Skin epidermis (tissue), 12 donors: ENCODE measurements around the gene FAM13A.

Experiments
- H3K27ac ChIP-seq, 21 experiments: fragments of 200-600 bp; sonication (generic) in 11 of 21; one replicate each; pipeline ENCODE4 v1.5.0; 2020; ENCODE audit warnings: mild to moderate bottlenecking in 3 of 21, inconsistent platforms in 2 of 21, moderate library complexity in 2 of 21
- H3K4me3 ChIP-seq, 7 experiments: fragments of 200-600 bp; sonication (generic) in 2 of 7; one replicate each; pipeline ENCODE4 v1.5.0; 2020; ENCODE audit warnings: inconsistent platforms in 2 of 7, mild to moderate bottlenecking in 2 of 7, moderate library complexity in 1 of 7

FAM13A gene

DNA sequence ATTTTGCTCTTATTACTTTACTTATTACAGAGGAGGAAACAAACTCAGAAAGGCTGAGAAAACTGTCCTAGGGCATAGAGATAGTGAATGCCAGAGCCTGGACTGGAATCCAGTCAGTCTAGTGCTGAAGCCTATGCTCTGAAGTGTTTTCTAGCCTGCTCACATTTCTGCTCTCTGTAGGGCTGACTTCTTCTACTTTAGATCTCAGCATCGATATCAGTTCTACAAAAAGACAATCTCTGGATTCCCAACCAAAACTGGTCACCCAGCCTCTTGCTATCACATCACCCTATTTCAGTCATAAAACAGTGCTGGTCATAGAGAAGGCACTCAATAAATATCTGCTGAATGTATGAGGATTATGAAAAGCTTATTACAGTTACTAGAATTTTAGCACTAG lies 87.2 kb downstream of the FAM13A start:
- H3K27ac ChIP-seq = no peak overlapping the region
- H3K4me3 ChIP-seq = no peak overlapping the region

DNA sequence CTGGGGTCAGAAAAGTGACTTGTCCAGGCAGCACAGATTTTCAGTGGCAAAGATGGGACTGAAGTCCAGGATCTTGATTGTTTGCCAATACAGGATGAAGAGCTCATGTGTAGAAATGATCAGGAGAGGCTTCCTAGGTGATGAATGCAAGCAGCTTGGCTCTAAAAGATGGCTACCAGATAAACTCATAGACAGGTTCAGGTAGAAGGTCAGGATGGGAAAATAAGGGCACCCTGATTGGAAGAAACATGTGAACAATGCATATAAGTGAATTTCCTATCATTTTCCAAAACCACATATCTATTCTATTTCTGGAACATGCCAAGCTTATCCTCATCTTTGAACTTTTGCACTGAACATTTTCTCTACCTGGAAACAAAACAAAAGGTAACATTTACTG lies 87.7 kb downstream of the FAM13A start:
- H3K27ac ChIP-seq = no peak overlapping the region
- no peak overlapping the region for H3K4me3 ChIP-seq

DNA sequence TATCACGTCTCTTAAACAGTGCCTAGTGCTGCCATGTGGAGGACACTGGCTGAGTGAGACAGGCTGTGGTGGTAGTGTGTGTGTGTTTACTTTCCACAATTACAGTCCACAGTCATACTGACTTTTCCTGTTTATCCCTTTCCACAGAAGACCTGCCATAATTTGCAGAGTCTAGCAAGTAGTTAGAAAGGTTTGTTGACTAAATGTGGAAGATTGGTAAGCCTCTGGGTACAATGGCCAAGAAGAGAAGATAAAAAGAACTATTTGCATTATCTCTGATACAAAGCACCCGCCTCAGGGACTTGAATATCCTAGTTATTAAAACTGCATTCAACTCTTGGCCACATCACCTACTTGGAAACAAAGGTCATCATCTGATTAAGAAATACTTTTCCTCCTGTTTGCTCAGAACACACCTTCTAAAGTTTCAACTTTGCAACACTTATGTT lies 89.1 kb downstream of the FAM13A start:
- Histone ChIP-seq H3K4me3 (no peak overlapping the region), H3K27ac (peak overlapping the region in 1 of 21 experiments; percentile 17)

DNA sequence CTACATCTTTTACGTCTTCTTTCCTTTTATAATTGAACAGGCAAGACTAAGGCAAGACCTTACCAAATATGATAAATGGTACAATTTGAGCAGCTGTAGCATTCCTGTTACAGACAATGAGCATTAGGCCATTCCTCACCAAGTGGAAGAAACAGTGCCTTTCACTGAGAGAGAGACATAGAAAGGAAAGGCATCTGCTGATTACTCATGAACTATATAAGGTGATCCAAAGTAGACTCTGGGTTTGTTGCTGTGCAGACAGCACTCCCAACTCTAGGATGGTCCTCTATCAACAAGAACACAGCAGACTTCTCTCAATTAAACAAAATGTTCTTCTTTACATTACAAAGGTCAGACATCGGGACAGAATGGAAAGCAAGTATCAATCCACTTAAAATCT lies 91.9 kb downstream of the FAM13A start:
- Histone ChIP-seq H3K4me3 (no peak overlapping the region), H3K27ac (no peak overlapping the region)

DNA sequence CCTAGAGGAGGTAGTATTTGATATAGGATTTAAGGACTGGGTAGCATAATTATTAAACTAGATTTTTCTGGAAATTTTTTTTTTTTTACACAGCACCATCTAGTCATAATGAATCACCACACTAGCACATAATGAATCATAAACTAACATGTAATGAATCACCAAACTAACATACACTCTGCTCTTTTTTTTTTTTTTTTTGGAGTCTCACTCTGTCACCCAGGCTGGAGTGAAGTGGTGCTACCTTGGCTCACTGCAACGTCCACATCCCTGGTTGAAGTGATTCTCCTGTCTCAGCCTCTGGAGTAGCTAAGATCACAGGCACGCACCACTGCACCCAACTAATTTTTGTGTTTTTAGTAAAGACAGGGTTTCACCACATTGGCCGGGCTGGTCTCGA lies 92.5 kb downstream of the FAM13A start:
- peak overlapping the region in 6 of 21 experiments; percentile 4 to 57 (median 42) for H3K27ac ChIP-seq
- no peak overlapping the region for H3K4me3 ChIP-seq

DNA sequence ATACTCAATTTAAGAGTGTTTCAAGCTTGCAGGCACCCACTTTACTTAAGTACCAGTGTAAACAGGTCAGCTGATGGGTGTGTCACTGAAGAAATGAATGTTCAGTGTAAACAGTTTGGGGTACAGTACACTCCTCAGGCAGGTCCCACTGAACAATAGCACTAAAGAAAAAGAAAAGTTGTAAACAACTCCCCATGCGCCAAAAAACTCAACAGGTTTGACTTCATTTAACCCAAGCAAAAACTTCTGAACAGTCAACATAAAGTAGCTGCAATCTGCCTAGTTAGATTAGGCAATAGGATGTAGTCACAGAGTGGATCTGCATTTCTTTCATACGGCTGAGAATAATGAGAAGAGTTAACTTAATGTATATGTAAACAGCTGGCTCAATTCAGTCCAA lies 93.2 kb downstream of the FAM13A start:
- H3K27ac ChIP-seq = peak overlapping the region in 10 of 21 experiments; percentile 4 to 57 (median 35)
- no peak overlapping the region for H3K4me3 ChIP-seq

DNA sequence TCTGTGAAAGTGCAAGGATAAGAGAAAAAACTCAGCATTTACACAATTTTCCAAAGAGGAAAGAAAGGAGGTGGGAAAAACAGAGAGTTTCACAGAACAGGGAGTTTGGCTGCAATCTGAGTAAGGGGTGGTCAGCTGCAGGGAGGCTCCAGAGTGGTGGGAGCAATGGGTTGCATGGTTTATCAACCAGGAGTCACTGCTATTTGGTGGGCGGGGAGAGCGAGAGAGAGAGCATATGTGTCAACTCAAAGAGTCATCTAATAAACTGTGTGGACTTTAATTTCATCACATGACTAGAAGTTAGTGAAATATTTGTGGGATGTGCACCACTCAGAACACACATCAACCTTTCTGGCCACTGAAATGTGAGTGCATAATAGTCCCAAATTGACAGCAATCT lies 94.6 kb downstream of the FAM13A start:
- H3K27ac ChIP-seq = no peak overlapping the region
- no peak overlapping the region for H3K4me3 ChIP-seq

DNA sequence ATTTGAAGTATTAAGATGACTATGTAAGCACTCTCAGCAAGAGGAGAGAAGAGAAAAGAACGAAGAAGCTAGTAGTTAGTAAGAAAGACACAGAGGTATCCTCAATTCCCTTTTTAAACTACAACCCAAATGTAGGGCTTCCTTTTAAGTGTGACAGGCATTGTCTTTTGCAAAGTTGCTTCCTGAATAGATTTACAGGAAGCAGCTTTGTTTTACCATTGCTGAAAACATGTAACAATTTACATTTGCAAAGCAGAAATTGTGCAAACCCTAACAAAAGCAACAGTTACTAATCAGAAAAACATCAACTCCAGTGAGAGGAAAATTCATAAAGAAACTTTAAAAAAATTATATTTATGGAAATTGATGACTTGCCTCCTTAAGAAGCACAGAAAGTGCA lies 96.4 kb downstream of the FAM13A start:
- Histone ChIP-seq H3K27ac (peak overlapping the region in 2 of 21 experiments; percentile 39 to 55), H3K4me3 (no peak overlapping the region)

DNA sequence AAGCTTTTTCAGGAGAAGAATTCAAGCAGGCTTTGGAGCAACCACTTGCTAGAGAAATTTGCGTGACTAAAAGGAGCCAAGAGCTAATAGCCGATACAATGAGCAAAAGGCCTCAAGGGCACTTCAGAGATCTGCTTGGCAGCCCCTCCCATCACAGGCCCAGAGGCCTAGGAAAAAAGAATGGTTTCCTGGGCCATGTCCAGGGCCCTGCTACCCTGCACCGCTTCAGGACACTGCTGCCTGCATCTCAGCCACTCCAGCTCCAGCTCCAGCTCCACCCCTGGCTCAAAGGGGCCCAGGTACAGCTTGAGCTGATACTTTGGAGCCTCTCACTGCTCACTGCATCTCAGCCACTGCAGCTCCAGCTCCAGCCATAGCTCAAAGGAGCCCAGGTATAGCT lies 98.9 kb downstream of the FAM13A start:
- peak overlapping the region in 4 of 21 experiments; percentile 2 to 47 (median 40) for H3K27ac ChIP-seq
- H3K4me3 ChIP-seq = no peak overlapping the region

DNA sequence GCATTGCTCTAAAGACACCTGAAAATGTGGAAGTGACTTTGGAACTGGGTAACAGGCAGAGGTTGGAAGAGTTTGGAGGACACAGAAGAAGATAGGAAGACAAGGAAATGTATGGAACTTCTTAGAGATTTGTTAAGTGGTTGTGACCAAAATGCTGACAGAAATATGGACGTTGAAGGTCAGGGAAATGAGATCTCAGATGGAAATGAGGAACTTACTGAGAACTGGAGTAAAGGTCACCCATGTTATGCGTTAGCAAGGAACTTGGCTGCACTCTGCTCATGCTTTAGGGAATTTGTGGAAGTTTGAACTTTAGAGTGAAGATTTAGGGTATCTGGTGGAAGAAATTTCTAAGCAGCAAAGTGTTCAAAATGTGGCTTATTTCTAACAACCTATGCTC lies 99.4 kb downstream of the FAM13A start:
- H3K27ac ChIP-seq = peak overlapping the region in 2 of 21 experiments; percentile 16 to 46
- no peak overlapping the region for H3K4me3 ChIP-seq

DNA sequence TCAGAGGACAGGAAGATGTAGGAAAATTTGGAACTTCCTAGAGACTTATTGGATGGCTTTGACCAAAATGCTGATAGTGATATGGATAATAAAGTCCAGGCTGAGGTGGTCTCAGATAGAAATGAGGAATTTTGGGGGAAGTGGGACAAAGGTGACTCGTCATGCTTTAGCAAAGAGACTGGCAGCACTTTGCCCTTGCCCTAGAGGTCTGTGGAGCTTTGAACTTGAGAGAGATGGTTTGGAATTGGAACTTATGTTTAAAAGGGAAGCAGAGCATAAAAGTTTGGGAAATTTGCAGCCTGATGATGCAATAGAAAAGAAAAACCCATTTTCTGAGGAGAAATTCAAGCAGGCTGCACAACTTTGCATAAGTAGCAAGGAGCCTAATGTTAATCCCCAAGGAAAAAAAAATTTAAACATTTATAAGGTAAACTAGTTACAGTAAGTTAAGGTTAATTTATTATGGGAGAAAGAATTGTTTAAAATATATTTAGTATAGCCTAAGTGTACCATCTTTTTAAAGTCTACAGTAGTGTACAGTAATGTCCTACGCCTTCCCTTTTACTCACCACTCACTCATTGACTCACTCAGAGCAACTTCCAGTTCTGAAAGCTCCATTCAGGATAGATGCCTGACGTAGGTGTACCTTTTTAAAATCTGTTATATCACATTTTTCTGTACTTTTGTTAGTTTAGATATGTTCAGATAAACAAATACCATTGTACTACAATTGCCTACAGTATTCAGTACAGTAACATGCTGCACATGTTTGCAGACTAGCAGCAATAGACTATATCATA lies 101.2 kb downstream of the FAM13A start:
- Histone ChIP-seq H3K4me3 (no peak overlapping the region), H3K27ac (no peak overlapping the region)

DNA sequence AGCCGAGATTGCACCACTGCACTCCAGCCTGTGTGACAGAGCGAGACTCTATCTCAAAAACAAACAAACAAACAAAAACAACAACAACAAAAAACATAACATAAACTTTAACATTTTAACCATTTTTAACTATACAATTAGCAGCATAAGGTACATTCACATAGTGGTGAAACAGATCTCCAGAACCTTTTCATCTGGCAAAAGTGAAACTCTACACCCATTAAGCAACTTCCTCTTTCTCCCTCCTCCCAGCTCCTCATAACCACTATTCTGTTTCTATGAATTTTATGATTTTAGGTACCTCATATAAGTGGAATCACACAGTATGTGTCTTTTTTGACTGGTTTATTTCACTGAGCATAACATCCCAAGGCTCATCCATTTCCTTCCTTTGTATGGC lies 103.6 kb downstream of the FAM13A start:
- H3K4me3 ChIP-seq = no peak overlapping the region
- H3K27ac ChIP-seq = no peak overlapping the region

DNA sequence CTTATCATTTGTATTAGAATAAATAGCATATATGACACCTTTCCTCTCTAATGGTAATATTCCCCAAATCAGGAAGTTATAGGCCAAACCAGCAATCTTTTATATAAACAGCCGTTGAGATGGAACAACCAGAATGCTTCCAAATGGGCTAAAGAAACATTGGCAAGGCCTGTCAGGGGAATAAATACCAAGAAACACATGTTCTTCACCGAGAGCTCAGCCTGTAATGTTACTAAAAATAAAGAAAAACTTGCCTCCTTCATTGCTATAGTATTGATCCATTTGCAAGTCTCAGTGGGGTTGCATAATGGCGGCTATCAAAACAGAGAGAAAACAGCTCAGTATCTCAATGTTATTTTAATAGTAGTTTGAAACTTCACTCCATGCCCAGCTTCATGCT lies 104.9 kb downstream of the FAM13A start:
- no peak overlapping the region for H3K27ac ChIP-seq
- H3K4me3 ChIP-seq = no peak overlapping the region

DNA sequence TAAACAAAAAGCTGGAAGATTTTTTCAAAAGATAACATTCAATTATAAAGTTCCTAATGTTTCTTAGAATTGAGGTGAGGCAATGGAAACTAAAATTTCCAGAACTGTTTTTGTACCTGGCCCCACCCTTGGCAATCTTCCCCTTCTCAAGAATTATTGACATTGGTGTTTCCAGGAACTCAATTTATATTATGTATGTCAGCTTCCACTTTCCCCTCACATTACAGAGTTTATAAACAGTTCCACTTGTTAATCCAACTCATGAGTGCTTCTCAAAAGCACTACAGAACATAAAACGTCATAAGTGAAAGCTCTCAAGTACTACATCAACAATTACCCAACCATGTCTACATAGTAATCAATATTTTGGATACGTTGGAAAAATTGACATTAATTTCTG lies 107.4 kb downstream of the FAM13A start:
- H3K4me3 ChIP-seq = no peak overlapping the region
- H3K27ac ChIP-seq = no peak overlapping the region

DNA sequence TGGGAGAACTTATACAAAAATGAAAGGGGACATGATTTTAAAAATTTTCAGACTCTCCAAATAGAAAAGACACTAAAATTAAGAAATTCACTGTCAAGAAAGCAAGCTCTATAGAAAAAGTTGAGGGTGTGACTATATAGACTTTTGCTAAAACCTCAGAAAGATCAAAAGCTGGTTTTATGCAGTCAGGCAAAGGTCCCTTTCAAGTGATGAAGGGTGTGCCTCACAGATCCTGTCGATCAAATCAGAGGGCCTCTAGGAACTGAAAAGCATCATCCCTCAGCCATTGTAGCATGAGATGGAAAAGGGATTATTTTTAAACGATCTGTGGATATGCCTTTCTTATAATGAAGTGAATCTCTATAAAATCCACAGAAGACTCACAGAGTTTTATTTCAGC lies 116.5 kb downstream of the FAM13A start:
- H3K4me3 ChIP-seq = no peak overlapping the region
- H3K27ac ChIP-seq = no peak overlapping the region

DNA sequence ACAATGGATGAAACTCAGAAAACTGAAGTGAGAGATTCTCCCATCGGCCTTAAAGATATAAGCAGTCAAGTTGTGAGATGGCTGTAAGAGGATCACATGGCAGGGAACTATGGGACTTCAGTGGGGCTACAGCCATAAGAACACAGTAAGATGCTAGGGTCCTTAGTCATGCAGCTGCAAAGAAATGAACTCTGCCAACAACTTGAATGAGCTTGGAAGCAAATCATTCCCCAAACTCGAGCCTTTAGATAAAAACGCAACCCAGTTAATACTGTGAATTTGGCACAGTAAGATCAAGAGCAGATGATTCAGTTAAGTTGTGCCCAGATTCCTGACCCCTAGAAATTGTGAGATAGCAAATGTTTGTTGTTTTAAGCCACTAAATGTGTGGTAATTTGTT lies 117.3 kb downstream of the FAM13A start:
- no peak overlapping the region for H3K27ac ChIP-seq

DNA sequence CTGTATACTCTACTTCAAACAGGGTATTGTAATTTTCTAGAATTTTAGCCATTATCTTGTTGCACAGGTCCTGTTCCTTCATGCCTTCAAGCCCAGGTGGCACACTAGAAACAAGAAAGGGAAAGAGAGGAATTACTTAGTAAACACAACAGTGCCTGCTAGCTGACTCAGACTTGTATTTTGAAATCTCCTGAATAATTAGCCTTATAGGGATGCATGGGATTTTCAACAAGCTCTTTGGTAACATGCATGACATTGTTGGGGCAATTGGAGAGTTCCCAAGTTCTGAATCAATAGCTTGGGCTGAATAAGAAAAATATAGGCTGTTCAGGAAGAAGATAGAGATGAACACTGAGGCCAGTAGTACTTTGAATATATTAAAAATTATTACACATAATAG lies 118.8 kb downstream of the FAM13A start:
- Histone ChIP-seq H3K4me3 (no peak overlapping the region), H3K27ac (no peak overlapping the region)

More for the DNA sequence above, 117.3 kb downstream of the FAM13A start:
- H3K4me3 ChIP-seq = no peak overlapping the region

DNA sequence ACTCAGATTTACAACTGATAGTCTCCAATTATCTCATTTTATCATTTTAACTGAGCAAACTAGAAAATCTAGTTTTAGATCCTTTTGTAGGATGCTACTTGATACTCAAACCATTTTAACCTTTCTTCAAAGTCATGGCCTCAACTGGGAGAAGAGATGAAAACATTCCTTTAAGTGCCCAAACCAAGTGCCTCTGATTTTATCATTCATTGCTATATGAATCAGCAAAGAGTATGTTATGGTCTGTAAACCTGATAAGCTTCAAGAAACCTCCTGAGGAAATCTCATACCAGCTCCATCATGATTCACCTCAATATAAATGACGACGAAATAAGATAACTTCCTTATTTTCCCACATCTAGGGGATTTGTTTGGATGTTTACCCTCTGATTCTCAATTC lies 119.9 kb downstream of the FAM13A start:
- H3K27ac ChIP-seq = no peak overlapping the region
- H3K4me3 ChIP-seq = no peak overlapping the region

DNA sequence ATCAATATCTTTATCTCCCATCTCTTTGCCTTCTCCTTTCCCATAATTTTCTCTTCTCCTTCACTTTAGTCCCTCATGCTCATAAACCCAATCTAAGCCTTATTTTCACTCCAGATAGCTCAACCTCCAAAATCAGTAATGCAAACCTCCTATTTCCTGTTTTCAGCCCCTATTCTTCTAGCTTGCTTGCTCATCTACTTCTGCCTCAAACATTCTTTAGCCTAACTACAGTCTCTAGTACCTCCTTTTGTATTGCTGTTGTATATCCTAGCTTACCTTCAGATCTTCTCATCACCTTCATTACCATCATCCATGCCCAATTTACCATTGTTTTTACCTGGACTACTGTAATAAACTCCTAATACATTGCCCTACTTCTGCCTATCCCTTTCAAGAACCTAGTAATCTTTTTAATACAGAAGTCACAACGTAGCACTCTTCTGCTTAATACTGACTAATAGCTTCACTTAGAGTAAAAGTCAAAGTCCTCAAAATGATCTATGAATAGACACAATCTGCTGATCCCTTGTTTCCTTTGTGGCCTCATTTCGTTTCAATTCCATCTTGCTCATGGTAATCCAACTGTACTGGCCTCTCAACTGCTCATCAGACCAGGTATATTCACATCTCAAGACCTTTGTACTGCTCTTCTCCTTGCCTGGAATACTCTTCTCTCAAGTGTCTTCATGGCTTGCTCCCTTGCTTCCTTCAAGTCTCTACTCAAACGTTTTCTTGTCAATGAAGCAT lies 123.4 kb downstream of the FAM13A start:
- Histone ChIP-seq H3K4me3 (no peak overlapping the region), H3K27ac (no peak overlapping the region)

DNA sequence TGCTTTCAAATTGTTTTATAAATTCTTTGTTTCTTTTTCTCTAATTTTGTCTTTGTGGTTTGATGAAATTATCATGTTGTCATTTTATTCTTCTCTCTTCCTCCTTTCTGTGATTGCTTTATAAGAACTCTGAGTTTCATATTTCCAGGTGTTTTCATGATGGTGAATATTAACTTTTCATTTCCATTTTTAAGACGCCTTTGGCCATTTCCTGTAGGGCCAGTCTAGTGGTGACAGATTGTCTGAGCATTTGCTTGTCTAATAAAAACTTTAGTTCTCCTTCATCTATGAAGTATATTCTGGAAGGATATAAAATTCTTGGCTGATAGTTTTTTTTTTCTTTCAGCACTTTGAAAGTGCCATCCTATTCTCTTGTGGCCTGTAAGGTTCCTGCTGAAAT lies 128.1 kb downstream of the FAM13A start:
- Histone ChIP-seq H3K27ac (no peak overlapping the region), H3K4me3 (no peak overlapping the region)

DNA sequence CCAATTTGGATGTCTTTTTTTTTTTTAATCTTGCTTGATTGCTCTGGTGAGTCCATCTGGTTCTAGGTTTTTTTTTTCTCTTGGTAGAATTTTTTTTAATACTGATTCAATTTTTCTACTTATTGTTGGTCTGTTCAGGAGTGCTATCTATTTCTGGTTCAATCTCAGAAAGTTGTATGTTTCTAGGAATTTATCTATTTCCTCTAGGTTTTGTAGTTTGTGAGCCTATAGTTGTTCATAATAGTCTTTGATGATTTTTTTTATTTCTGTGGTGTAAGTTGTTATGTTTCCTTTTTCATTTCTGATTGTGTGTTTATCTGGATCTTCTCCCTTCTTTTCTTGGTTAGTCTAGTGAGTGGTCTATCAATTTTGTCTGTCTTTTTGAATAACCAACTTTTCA lies 129.6 kb downstream of the FAM13A start:
- Histone ChIP-seq H3K4me3 (no peak overlapping the region), H3K27ac (no peak overlapping the region)
